Heart left ventricle (tissue), 16 donors: ENCODE results near the gene EFNA5. TPM values are rescaled to one million over a fixed set of nuclear protein-coding genes. Genes with fewer than 3 reads are reported as not detected.

Source experiments
- ATAC-seq, 4 donors: fragments of 200-7000 bp; cut with Tn5 transposase; one replicate each; pipeline ENCODE4 v1.9.1; 2020 to 2022; ENCODE audit warnings: moderate library complexity in 4 of 4, mild to moderate bottlenecking in 3 of 4, moderate number of reproducible peaks in 1 of 4
- DNase-seq, 5 donors: peaks; one replicate each; pipeline ENCODE4 v3.0.0-alpha.2; 2020
- H3K27ac ChIP-seq, 12 donors: fragments of 200-600 bp; sonication (generic) in 4 of 12; one replicate each; pipeline versions ENCODE4 v1.5.0 to v1.8.0; 2016 to 2022; ENCODE audit warnings: mild to moderate bottlenecking in 2 of 12
- H3K27me3 ChIP-seq, 9 donors: fragments of 200-600 bp; sonication (generic) in 2 of 9; one replicate each; pipeline versions ENCODE4 v1.5.1 to v1.8.0; 2016 to 2022; ENCODE audit warnings: mild to moderate bottlenecking in 3 of 9
- H3K36me3 ChIP-seq, 9 donors: fragments of 200-600 bp; sonication (generic) in 2 of 9; one replicate each; pipeline versions ENCODE4 v1.5.0 to v1.8.0; 2018 to 2022; ENCODE audit warnings: mild to moderate bottlenecking in 2 of 9
- H3K4me1 ChIP-seq, 12 donors: fragments of 200-600 bp; sonication (generic) in 4 of 12; one replicate each; pipeline versions ENCODE4 v1.5.0 to v1.8.0; 2016 to 2022; ENCODE audit warnings: mild to moderate bottlenecking in 3 of 12
- H3K4me3 ChIP-seq, 12 donors: fragments of 200-600 bp; sonication (generic) in 4 of 12; one replicate each; pipeline versions ENCODE4 v1.5.0 to v1.8.0; 2017 to 2022; ENCODE audit warnings: mild to moderate bottlenecking in 9 of 12, moderate library complexity in 4 of 12
- H3K9me3 ChIP-seq, 12 donors: fragments of 200-600 bp; sonication (generic) in 4 of 12; one replicate each; pipeline versions ENCODE4 v1.5.0 to v1.8.0; 2016 to 2022; ENCODE audit warnings: mild to moderate bottlenecking in 1 of 12
- POLR2A ChIP-seq, 2 donors: fragments of 450-650 bp; IDR thresholded peaks; one replicate each; pipeline ENCODE4 v1.6.1; 2017; ENCODE audit warnings: antibody characterized with exemption in 2 of 2, mild to moderate bottlenecking in 2 of 2, moderate library complexity in 2 of 2
- WGBS, 4 donors: extraction: QIAGEN DNeasy Blood & Tissue Kit in 2 of 4; methylation state at CpG; one replicate each; pipeline versions ENCODE4 v1.1.5 to v1.1.7; 2013 to 2018; 5-methylcytosine and 5-hydroxymethylcytosine counted together
- intact Hi-C, 10 donors: fragments of 100-400 bp; cut with DNase I; formaldehyde crosslinking; loops; one replicate each; pipeline versions ENCODE4 v1.11.1 to v1.14.2; 2022
- polyA plus RNA-seq, 2 donors: library from polyadenylated mRNA; stranded (reverse); fragments of 200-250 nt; gene quantifications; one replicate each; pipeline ENCODE4 v1.2.3, GENCODE V29; 2013
- total RNA-seq, 9 donors: library from RNA; depleted of rRNA in 2 of 9; stranded (reverse); fragments of >200 nt in 2 of 9; fragmentation: NEBNext Ultra II Directional in 3 of 9; extraction: Animal tissue kit (Norgen Biotek cat#: 25700) in 3 of 9; gene quantifications; one replicate each; pipeline versions ENCODE4 v1.1.0 to v1.2.4, GENCODE V29; 2016 to 2023
- TF ChIP-seq, protein P1 (sequence below), 12 donors: fragments of 200-600 bp; sonication (generic) in 4 of 12; IDR thresholded peaks; one replicate each; pipeline versions ENCODE4 v1.5.0 to v1.8.0; 2018 to 2022; ENCODE audit warnings: antibody characterized with exemption in 12 of 12, mild to moderate bottlenecking in 5 of 12
- donor health status: ischemic (EF 13 %, LVEDD 7.1; RV severe dilation, severe dysfunction).
- donor health status: healthy with polysubstance abuse.
- donor health status: DM: no; HTN: yes; CAD: no.
- donor health status: DM: no; HTN: no; CAD: no.
- donor health status: ischemic (EF 25% LVEDD 6.9; RV normal size, moderate dysfunction).
- donor health status: ischemic (EF 25% LVEDD 5.7; RV mildly dilated, moderate dysfunction).
- donor health status: healthy.
- donor health status: DM: yes; HTN: yes; CAD: no.
- donor health status: ischemic (EF 35%, LVEDD 5.7; RV mildly dilated, moderate dysfunction).
- donor health status: nonischemic (EF 11% LVEDD 7.7; RV severe dilation, severe dysfunction).
- donor health status: DM: yes; HTN: yes; CAD: no.
- donor health status: PGD.
- donor health status: ischemic (EF 29% LVEDD 5.4; RV normal size, mild dysfunction).
- donor health status: nonischemic (EF 23%, LVEDD 6.1; RV moderate dilation, normal function).

The EFNA5 gene
- total and polyA plus RNA-seq, 11 donors: 6.1 to 58.4 (median 28.3) TPM

DNA sequence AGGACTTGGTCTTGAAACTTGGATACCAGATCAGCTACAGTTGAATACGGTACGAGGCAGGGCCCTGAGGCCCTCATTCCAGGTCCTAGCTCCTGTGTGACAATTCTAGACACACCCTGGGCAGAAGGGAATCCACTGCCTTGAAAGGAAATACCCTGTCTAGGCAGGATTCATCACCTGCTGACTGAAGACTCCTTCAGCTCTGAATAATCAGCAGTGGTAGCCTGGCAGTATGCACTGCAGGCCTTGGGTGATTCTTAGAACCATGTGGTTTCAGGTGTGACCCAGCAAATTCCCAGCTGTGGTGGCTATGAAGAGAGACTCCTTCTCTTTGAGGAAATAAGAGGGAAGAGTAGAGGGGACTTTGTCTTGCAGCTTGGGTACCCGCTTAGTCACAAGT lies 17.2 kb upstream of the EFNA5 start:
- no peaks in the 10 kb centered on the region for H3K27me3 ChIP-seq
- no peak overlapping the region for H3K27ac ChIP-seq
- peaks cover 0 to 28% (median 0%) of the 10 kb centered on the region in 12 donors for H3K9me3 ChIP-seq
- DNase-seq (no peak), ATAC-seq (no peak)
- intact Hi-C loops: no loop called here
- H3K4me1 ChIP-seq: no peaks in the 10 kb centered on the region
- TF ChIP-seq POLR2A (IDR thresholded peaks at IDR 0.05): no peak
- TF ChIP-seq, protein P1, sequence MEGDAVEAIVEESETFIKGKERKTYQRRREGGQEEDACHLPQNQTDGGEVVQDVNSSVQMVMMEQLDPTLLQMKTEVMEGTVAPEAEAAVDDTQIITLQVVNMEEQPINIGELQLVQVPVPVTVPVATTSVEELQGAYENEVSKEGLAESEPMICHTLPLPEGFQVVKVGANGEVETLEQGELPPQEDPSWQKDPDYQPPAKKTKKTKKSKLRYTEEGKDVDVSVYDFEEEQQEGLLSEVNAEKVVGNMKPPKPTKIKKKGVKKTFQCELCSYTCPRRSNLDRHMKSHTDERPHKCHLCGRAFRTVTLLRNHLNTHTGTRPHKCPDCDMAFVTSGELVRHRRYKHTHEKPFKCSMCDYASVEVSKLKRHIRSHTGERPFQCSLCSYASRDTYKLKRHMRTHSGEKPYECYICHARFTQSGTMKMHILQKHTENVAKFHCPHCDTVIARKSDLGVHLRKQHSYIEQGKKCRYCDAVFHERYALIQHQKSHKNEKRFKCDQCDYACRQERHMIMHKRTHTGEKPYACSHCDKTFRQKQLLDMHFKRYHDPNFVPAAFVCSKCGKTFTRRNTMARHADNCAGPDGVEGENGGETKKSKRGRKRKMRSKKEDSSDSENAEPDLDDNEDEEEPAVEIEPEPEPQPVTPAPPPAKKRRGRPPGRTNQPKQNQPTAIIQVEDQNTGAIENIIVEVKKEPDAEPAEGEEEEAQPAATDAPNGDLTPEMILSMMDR (IDR thresholded peaks at IDR 0.05): no peak
- 84 to 92% (median 89%) methylated on average over 3 of the region's 3 CpGs for WGBS, 4 donors
- no peaks in the 10 kb centered on the region for H3K36me3 ChIP-seq
- no peak overlapping the region for H3K4me3 ChIP-seq

DNA sequence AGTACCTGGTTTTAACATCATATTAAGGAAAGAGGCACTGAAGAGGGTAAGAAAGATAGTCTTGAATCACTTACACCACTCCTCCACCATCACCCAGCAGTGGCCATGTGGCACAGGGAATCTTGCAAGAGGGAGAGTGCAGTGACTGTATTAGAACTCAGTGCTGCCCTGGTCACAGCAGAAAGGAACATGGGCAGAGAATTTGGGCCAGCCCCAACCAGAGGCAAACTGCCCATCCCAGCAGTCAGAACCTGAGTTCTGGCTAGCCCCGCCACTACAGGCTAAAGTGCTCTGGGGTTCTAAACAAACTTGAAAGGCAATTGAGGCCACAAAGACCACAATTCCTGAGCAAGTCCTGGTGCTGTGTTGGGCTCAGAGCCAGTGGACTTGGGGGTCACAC lies 16.7 kb upstream of the EFNA5 start:
- Histone ChIP-seq H3K36me3 (no peaks in the 10 kb centered on the region), H3K27ac (no peak overlapping the region), H3K27me3 (no peaks in the 10 kb centered on the region), H3K4me1 (no peaks in the 10 kb centered on the region), H3K4me3 (no peak overlapping the region), H3K9me3 (peaks cover 0 to 23% (median 0%) of the 10 kb centered on the region in 12 donors)
- no peak for TF ChIP-seq POLR2A (IDR thresholded peaks at IDR 0.05)
- TF ChIP-seq, protein P1 (IDR thresholded peaks at IDR 0.05): no peak
- no peak for ATAC-seq
- DNase-seq: no peak
- intact Hi-C loops: no loop called here
- WGBS, 4 donors: 93 to 100% (median 98%) methylated on average over 1 of the region's 1 CpG

DNA sequence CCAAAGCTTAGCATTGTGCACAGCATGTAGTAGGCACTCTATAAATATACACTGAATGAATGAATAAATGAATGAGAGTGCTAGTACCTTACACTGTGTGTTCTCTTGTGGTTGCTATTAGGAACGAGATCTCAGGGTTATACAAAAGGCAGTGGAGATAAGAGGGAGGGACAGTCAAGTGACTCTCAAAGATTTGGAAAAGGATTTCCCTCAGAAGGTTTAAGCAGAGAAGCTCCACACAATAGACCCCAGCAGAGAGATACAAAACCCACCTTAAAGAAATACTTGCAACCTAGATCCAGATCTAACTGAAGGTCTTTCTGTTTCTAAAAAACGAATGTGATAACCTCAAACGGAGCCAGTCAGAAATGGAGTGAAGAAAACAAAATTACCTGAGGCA lies 11.8 kb upstream of the EFNA5 start:
- 56 to 62% (median 58%) methylated on average over 3 of the region's 3 CpGs for WGBS, 4 donors
- Histone ChIP-seq H3K4me1 (no peaks in the 10 kb centered on the region), H3K4me3 (no peak overlapping the region), H3K9me3 (no peaks in the 10 kb centered on the region), H3K36me3 (no peaks in the 10 kb centered on the region), H3K27me3 (peaks cover 0 to 3% (median 0%) of the 10 kb centered on the region in 9 donors), H3K27ac (no peak overlapping the region)
- intact Hi-C loops: no loop called here
- ATAC-seq: no peak
- TF ChIP-seq, protein P1 (IDR thresholded peaks at IDR 0.05): no peak
- no peak for TF ChIP-seq POLR2A (IDR thresholded peaks at IDR 0.05)
- DNase-seq: no peak

DNA sequence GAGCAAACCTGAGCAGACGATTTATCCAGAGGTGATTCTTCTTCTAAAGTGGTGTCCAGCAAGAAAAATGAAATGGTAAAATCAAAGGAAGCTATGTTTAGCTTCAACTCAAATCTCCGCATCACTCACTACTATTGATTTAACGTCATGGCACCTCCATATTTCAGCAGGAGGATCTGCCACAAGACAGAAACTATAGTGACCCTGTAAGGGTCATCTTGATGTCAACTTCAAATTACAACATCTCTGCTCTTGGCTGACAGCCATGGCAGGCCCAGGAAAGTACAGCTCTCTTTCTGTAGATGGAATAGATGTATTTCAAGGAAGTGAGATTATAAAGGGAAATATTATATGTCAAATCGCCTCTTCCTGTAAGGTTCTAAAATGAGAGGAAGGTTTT lies 10.1 kb upstream of the EFNA5 start:
- Histone ChIP-seq H3K4me1 (no peaks in the 10 kb centered on the region), H3K36me3 (no peaks in the 10 kb centered on the region)
- 83 to 86% (median 84%) methylated on average over 4 of the region's 4 CpGs for WGBS, 4 donors

More for the DNA sequence above, 10.1 kb upstream of the EFNA5 start:
- peaks cover 0 to 10% (median 0%) of the 10 kb centered on the region in 9 donors for H3K27me3 ChIP-seq
- TF ChIP-seq, protein P1 (IDR thresholded peaks at IDR 0.05): no peak
- TF ChIP-seq POLR2A (IDR thresholded peaks at IDR 0.05): no peak
- intact Hi-C loops: no loop called here
- ATAC-seq (no peak), DNase-seq (no peak)
- H3K4me3 ChIP-seq: no peak overlapping the region
- H3K9me3 ChIP-seq: no peaks in the 10 kb centered on the region
- H3K27ac ChIP-seq: no peak overlapping the region
